Measurements from ENCODE around the gene ZNF836.
"Not testable (repeated sequence)": the region's sequence is repeated elsewhere in the genome, so short reads cannot be mapped to it uniquely, and the experiment has no call there.

The ZNF836 gene

DNA sequence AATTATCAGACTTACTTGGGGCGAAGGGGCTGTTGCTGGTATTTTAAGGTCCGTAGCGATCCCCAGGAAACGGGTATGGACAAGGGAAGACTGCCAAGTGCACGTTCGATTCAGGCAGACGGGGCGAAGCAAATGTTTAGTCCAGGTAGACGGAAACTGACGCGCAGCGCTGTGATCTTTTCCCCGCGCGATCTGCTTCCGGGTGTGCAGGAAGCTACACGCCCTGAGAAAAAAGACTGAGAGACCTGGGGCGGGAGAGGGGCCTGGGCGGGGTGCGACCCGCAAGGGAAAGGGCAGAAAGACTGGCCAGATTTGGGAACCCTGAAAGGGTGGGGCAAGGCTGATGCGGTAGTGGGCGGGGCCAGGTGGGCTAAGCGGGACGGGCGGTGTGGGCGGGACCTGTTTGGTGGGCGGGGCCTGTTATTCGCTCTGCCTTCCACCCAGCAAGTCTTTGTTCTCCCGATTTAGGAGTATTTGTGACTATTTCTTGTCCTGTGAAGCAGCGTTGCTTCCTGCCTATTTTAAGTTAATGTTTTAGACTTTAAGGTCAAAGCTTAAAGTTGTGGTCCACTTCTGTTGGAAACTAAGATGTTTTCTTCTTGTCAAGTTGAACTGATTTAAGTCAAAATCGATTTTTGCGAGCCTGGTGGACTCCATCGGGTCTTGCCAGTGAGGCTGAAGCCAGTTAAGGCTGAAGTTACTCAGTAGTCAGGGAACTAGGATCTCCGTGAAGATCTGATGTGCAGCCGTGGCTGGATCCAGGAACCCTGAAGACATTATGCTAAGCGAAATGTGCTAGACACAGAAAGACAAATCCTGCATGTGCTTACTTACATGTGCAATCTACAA lies at the start of gene ZNF836:
TSS of gene ZNF836 (minus strand) at position 301 of the 849 bp plus-strand sequence. CDS start 3,549 bp downstream, outside the sequence.
- peak; percentile 89 for DNase-seq

GRCh38 chr19:52221031-52221430 lies 49.6 kb upstream of the ZNF836 start:
- DNase-seq, result no peak

DNA sequence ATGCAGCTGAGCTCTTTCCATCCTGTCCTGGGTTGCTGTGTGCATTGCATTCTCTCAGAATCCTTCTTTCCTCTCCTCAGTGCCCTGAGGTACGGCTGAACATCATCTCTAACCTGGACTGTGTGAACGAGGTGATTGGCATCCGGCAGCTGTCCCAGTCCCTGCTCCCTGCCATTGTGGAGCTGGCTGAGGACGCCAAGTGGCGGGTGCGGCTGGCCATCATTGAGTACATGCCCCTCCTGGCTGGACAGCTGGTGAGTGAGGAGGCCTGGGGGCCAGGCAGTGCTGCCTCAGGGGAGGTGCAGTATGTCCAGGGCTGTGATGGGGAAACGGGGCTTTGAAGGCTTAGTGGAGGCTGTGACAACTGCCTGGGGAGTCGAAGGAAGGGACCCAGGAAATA lies 48.2 kb upstream of the ZNF836 start:
- DNase-seq, result no peak

DNA sequence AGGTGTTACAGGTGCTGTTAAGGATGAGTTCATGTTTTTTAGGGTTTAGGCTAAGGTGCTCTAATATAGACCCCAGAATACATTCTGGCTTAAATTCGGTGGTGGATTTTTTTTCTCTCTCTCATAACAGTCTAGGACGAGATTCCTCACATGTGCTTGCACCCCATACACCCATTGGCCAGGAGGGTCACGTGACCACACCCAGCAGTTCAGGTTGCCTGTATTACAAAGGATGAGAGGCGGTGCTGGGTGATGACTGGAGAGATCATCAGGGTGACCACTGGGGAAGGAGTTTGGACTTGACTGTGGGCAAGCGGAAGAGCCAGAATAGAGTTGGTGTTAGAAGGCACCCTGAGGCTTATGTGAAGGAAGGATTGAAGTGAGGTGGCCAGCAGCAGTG lies 46.2 kb upstream of the ZNF836 start:
- no peak for DNase-seq

GRCh38 chr19:52216401-52216800 lies 45.0 kb upstream of the ZNF836 start:
- DNase-seq, result no peak

GRCh38 chr19:52214241-52214640 lies 42.8 kb upstream of the ZNF836 start:
- DNase-seq, result no peak

GRCh38 chr19:52212572-52213255 lies 41.3 kb upstream of the ZNF836 start:
- DNase-seq, result no peak

DNA sequence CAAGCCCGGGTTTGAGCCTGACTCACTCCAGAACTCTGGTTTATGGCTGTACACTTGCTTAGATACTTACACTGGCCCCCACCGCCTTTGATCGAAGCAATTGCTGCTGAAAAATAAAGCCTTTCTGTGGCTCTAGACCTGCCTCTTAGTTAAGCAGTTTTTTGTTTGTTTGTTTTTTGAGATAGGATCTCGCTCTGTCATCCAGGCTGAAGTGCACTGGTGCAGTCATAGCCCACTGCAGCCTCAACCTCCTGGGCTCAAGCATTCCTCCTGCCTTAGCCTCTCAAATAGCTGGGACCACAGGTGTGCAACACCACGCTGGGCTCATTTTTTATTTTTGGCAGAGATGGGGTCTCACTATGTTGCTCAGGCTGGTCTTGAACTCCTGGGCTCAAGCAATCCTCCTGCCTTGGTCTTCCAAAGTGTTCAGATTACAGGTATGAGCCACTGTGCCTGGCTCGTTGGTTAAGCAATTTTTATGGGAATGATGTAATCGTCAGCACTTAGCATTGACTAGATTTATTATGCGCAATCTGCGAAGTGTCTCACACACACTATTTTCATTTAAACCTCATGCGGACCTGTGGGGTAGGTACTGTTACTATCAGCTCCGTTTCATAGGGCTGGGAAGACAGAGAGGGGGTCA lies 40.6 kb upstream of the ZNF836 start:
- no peak for DNase-seq

DNA sequence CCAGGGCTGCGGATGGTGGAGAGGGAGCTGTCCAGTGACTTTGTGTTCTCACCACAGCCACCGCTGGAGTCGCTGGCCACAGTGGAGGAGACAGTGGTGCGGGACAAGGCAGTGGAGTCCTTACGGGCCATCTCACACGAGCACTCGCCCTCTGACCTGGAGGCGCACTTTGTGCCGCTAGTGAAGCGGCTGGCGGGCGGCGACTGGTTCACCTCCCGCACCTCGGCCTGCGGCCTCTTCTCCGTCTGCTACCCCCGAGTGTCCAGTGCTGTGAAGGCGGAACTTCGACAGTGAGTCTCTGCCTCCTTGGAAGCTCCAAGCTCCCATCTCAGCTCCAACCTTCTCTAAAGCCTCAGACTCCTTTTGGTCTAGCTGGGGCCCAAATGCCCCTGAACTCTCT lies 39.8 kb upstream of the ZNF836 start:
- DNase-seq, result no peak

- no peak for DNase-seq
Observed at GRCh38 chr19:52206481-52206880, 35.1 kb upstream of the ZNF836 start.

DNA sequence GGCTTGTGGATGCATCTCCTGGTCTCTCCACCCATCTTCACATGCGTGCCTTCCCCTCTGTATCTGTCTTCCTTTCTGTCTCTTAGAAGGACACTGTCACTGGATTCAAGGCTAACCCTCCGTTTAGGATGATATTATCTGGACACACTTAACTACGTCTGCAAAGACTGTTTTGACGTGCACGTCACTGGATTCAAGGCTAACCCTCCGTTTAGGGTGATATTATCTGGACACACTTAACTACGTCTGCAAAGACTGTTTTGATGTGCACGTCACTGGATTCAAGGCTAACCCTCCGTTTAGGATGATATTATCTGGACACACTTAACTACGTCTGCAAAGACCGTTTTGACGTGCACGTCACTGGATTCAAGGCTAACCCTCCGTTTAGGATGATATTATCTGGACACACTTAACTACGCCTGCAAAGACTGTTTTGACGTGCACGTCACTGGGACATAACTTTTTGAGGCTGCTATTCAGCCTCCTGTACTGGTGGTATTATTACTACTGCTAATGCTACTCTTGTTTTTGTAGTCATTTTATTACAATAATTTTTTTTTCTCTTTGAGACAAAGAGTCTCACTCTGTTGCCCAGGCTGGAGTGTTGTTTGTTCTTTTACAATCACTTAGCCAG lies 29.5 kb upstream of the ZNF836 start:
- not testable (repeated sequence) for DNase-seq

DNA sequence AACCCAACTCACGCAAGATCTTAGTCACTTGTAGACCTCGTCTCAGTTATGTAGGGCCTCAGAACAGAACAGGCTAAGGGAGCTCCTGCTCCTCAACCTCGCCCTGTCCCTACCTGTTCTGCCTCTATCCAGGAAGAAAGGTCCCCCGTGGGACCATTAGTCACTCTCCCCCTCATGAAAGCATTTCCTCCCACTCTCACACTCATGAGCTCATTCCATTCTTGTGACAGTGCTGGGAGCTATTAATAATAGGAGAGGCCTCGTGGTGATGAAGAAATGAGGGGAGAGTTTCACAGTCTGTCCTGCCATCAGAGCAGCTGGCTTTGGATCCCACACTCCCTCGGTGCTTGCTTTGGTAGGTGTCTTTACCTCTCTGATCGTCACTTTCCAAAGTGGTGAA lies 28.6 kb upstream of the ZNF836 start:
- DNase-seq, result no peak

GRCh38 chr19:52198678-52199077 lies 27.3 kb upstream of the ZNF836 start:
- no peak for DNase-seq

DNA sequence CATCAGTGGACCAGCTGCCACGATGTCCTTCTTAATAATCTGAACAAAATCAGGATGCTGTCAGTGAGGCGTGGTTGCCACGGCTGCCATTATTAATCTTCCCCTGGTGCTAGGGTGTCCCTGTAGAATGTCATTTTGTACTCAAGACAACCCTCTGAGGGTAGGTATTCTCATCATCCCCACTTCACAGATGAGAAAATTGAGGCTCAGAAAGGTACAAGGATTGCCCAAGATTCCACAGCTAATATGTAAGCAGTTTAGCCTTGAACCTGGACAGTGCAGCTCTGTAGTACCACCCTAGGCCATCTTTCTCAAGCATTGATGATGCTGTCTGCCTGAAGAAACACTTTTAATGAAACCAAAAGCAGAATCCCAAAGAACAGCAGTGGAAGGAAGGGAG lies 26.5 kb upstream of the ZNF836 start:
- DNase-seq, result no peak

GRCh38 chr19:52196256-52196967 lies 25.0 kb upstream of the ZNF836 start:
- DNase-seq, result no peak

DNA sequence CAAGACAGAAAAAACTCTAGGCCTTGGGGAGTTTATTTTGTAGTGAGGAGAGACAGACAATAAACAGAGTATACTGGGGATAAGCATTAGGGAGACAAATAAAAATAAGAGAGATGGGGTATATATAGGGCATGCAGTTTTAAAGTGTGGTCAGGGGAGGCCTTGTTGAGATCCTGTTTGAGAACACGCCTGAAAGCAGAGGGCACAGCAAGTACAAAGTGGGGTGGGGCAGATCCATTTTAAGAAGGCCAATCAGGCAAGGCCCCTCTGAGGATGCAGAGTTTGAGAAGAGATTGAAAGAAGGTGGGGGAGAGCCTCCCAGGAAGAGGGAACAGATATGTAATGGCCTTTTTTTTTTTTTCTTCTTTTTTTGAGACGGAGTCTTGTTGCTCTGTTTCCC lies 20.5 kb upstream of the ZNF836 start:
- DNase-seq, result no peak

DNA sequence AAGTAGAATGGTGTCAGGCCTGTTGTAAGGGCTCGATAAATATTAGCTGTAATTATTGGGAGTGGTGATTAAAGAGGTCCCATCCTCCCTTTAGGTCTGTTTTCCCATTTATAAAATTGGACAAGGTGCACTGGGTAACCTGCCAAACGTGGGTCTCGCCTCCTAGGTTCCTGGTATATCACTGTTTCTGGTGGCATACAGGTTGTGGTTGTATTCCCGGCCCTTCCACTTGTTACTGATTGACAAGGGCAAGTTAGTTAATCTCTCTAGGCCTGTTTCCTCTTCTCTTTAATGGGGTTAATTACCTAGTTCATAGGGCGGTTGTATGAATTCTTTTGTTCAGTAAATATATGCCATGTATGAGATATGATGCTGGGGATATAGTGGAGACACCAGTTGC lies 20.0 kb upstream of the ZNF836 start:
- no peak for DNase-seq

DNA sequence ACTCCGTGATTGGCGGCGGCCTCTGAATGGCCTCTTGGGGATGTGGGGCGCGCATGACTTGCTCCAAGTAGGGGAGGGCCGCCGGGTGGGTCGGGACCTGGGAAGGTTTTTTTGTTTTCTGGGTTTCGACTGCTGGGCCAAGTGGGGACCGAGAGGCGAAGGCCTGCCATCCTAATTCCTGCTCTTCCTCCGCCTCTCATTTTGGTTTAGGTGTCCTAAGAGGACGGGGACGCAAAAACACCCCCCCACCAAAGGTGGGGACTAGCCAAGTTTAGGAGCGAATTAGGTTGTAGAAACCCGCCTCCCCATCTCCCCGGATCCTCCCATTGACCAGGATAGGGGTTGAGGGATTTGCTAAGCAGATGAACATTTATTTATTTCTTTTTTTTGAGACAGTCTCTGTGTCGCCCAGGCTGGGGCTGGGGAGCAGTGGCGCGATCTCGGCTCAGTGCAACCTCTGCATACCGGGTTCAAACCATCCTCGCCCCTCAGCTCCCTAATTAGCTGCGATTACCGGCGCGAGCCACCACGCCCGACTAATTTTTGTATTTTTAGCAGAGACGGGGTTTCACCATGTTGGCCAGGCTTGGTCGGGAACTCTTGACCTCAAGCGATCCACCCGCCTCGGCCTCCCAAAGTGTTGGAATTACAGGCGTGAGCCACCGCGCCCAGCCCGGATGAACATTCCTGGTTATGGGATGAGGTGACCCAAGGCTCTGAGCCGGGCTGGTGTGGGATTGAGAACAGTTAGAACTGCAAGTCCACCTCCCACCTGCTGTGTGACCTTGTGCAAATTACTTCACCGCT lies 19.3 kb upstream of the ZNF836 start:
- DNase-seq, result no peak

GRCh38 chr19:52189735-52190486 lies 18.5 kb upstream of the ZNF836 start, which contains the start of gene PPP2R1A:
TSS of gene PPP2R1A (plus strand) at chr19:52190052. CDS start at chr19:52190097, 45 bp downstream.
- peak; percentile 95 for DNase-seq

GRCh38 chr19:52188822-52189734 lies 17.7 kb upstream of the ZNF836 start:
- peak; percentile 95 for DNase-seq

Measured in stimulated activated CD4-positive, alpha-beta T cell treated with anti-CD3 and anti-CD28 coated beads, Interleukin-12 subunit alpha, Interleukin-12 subunit beta, amount 100 ng/mL, for 4 hours (primary cell).